H1 (cell line): Measurements from ENCODE around the gene MAPT. TPM values are rescaled to one million over a fixed set of nuclear protein-coding genes. Genes with fewer than 3 reads are reported as not detected.

Experiments used
- CTCF ChIA-PET: fragments of 300-600 bp; sonication (Branson Sonifier 250); formaldehyde crosslinking; loops from one replicate; lab custom pipeline; 2021; ENCODE audit not compliant: partially characterized antibody; lab: Charles Lee
- POLR2A ChIA-PET: fragments of 300-600 bp; sonication (Branson Sonifier 250); formaldehyde crosslinking; loops from one replicate; lab custom pipeline; 2021; ENCODE audit warnings: inconsistent platforms; ENCODE audit not compliant: partially characterized antibody; lab: Charles Lee
- DNase-seq, 2 experiments: peaks; one replicate each; pipeline versions ENCODE4 v3.0.0 to v3.0.0-alpha.2; 2010 to 2022; ENCODE audit warnings: low spot score in 2 of 2, low read depth in 1 of 2, mixed read lengths in 1 of 2
- FAIRE-seq: peaks from 2 replicates; lab custom pipeline; 2011; peaks lifted over from hg19 to GRCh38; lab: Jason Lieb, UNC
- H2AFZ ChIP-seq: 2 replicates; pipeline ENCODE4 v1.8.1; 2012; ENCODE audit warnings: low read length, inconsistent platforms
- H2AK5ac ChIP-seq: 2 replicates; pipeline ENCODE4 v1.6.1; 2013; ENCODE audit warnings: low read depth, low read length
- H2BK120ac ChIP-seq: replicated peaks from 2 replicates; pipeline ENCODE3; 2013; ENCODE audit warnings: low read depth, low read length, inconsistent platforms
- H2BK12ac ChIP-seq: 2 replicates; pipeline ENCODE4 v1.6.1; 2013; ENCODE audit warnings: low read depth, low read length
- H2BK15ac ChIP-seq: 2 replicates; pipeline ENCODE4 v1.6.1; 2013; ENCODE audit warnings: low read length
- H2BK20ac ChIP-seq: 2 replicates; pipeline ENCODE4 v1.6.1; 2013; ENCODE audit warnings: low read length
- H2BK5ac ChIP-seq: 2 replicates; pipeline ENCODE4 v1.6.1; 2013; ENCODE audit warnings: low read depth, low read length
- H3K14ac ChIP-seq: 2 replicates; pipeline ENCODE4 v1.6.1; 2013; ENCODE audit warnings: inconsistent platforms; ENCODE audit not compliant: insufficient read length
- H3K18ac ChIP-seq: 2 replicates; pipeline ENCODE4 v1.6.1; 2013; ENCODE audit warnings: low read length; ENCODE audit errors: extremely low read depth
- H3K23ac ChIP-seq: 2 replicates; pipeline ENCODE4 v1.6.1; 2013; ENCODE audit warnings: inconsistent platforms; ENCODE audit not compliant: insufficient read length
- H3K23me2 ChIP-seq: 2 replicates; pipeline ENCODE4 v1.6.1; 2013; ENCODE audit warnings: low read depth, low read length
- H3K27ac ChIP-seq: 2 replicates; pipeline ENCODE4 v1.6.1; 2011; ENCODE audit warnings: low read depth, low read length, inconsistent platforms
- H3K27me3 ChIP-seq, 4 experiments: replicated peaks in 1 of 4; 1 replicate in 1 of 4; 2 replicates in 3 of 4; pipeline versions ENCODE4 v1.6.1 to v1.8.1; 2011 to 2013; ENCODE audit warnings: low read length in 3 of 4, mild to moderate bottlenecking in 3 of 4, inconsistent platforms in 2 of 4, mixed read lengths in 2 of 4, moderate library complexity in 1 of 4; ENCODE audit not compliant: control insufficient read depth in 3 of 4, insufficient read depth in 3 of 4; ENCODE audit errors: extremely low read depth in 1 of 4
- H3K36me3 ChIP-seq, 4 experiments: 2 replicates each; pipeline versions ENCODE4 v1.6.1 to v1.8.1; 2011 to 2013; ENCODE audit warnings: mild to moderate bottlenecking in 4 of 4, low read length in 3 of 4, moderate library complexity in 2 of 4, control low read depth in 1 of 4, inconsistent platforms in 1 of 4; ENCODE audit not compliant: insufficient read depth in 4 of 4, control insufficient read depth in 2 of 4
- H3K4ac ChIP-seq: replicated peaks from 2 replicates; pipeline ENCODE3; 2013; ENCODE audit warnings: low read length, low read depth, mixed read lengths, inconsistent platforms; ENCODE audit not compliant: insufficient read length
- H3K4me1 ChIP-seq, 4 experiments: replicated peaks in 1 of 4; 1 replicate in 1 of 4; 2 replicates in 3 of 4; pipeline versions ENCODE4 v1.6.1 to v1.8.1; 2011 to 2013; ENCODE audit warnings: low read length in 3 of 4, inconsistent platforms in 2 of 4, mixed read lengths in 1 of 4; ENCODE audit not compliant: insufficient read depth in 4 of 4, control insufficient read depth in 3 of 4
- H3K4me2 ChIP-seq, 2 experiments: 2 replicates each; pipeline versions ENCODE4 v1.6.1 to v1.8.1; 2011 to 2013; ENCODE audit warnings: low read depth in 2 of 2, low read length in 2 of 2, control low read depth in 1 of 2, inconsistent platforms in 1 of 2, mild to moderate bottlenecking in 1 of 2; ENCODE audit not compliant: insufficient read depth in 1 of 2
- H3K4me3 ChIP-seq, 4 experiments: fragments of 200-600, 300-600 bp in 1 of 4; sonication (generic), shearing (Covaris generic), sonication (Bioruptor Twin) in 1 of 4; 2 replicates each; pipeline versions ENCODE4 v1.5.1 to v1.8.1; 2011 to 2016; ENCODE audit warnings: low read length in 4 of 4, low read depth in 3 of 4, control low read depth in 2 of 4, inconsistent platforms in 2 of 4, mild to moderate bottlenecking in 2 of 4, mixed read lengths in 1 of 4, moderate library complexity in 1 of 4; ENCODE audit not compliant: insufficient read depth in 2 of 4; ENCODE audit errors: extremely low read depth in 1 of 4
- H3K56ac ChIP-seq: replicated peaks from 2 replicates; pipeline ENCODE3; 2013; ENCODE audit warnings: low read depth, mild to moderate bottlenecking, mixed read lengths, low read length, inconsistent platforms; ENCODE audit not compliant: insufficient read length
- H3K79me1 ChIP-seq: 2 replicates; pipeline ENCODE4 v1.6.1; 2013; ENCODE audit warnings: low read depth, low read length, control low read depth
- H3K79me2 ChIP-seq, 2 experiments: 2 replicates each; pipeline versions ENCODE4 v1.6.1 to v1.8.1; 2012 to 2013; ENCODE audit warnings: low read length in 2 of 2, mild to moderate bottlenecking in 2 of 2, inconsistent platforms in 1 of 2; ENCODE audit not compliant: insufficient read depth in 2 of 2, control insufficient read depth in 1 of 2
- H3K9ac ChIP-seq, 4 experiments: replicated peaks in 1 of 4; 1 replicate in 1 of 4; 2 replicates in 3 of 4; pipeline versions ENCODE4 v1.6.1 to v1.8.1; 2011 to 2013; ENCODE audit warnings: low read depth in 3 of 4, low read length in 3 of 4, control low read depth in 2 of 4, mild to moderate bottlenecking in 2 of 4, moderate library complexity in 2 of 4, inconsistent platforms in 1 of 4; ENCODE audit errors: extremely low read depth in 1 of 4
- H3K9me3 ChIP-seq, 2 experiments: 2 replicates each; pipeline versions ENCODE4 v1.6.1 to v1.8.1; 2012 to 2013; ENCODE audit warnings: mild to moderate bottlenecking in 2 of 2, moderate library complexity in 2 of 2, control low read depth in 1 of 2, inconsistent platforms in 1 of 2, low read depth in 1 of 2, low read length in 1 of 2, mixed read lengths in 1 of 2; ENCODE audit not compliant: insufficient read depth in 2 of 2
- H4K20me1 ChIP-seq, 2 experiments: replicated peaks in 1 of 2; 2 replicates each; pipeline versions ENCODE3 to v1.8.1; 2011 to 2013; ENCODE audit warnings: inconsistent platforms in 2 of 2, low read length in 2 of 2, mild to moderate bottlenecking in 1 of 2; ENCODE audit not compliant: insufficient read depth in 2 of 2, control insufficient read depth in 1 of 2
- H4K5ac ChIP-seq: 2 replicates; pipeline ENCODE4 v1.6.1; 2013; ENCODE audit warnings: low read length, low read depth, mixed read lengths, inconsistent platforms; ENCODE audit not compliant: insufficient read length
- H4K8ac ChIP-seq: 2 replicates; pipeline ENCODE4 v1.8.0; 2013; ENCODE audit warnings: mild to moderate bottlenecking, moderate library complexity, low read length, inconsistent platforms; ENCODE audit not compliant: insufficient read depth; ENCODE audit errors: extremely low read depth
- H4K91ac ChIP-seq: replicated peaks from 2 replicates; pipeline ENCODE3; 2013; ENCODE audit warnings: low read length, mixed read lengths, inconsistent platforms; ENCODE audit not compliant: insufficient read length
- BCL11A ChIP-seq, 2 experiments: IDR thresholded peaks; one replicate each; pipeline ENCODE4 v1.6.1; 2011; ENCODE audit warnings: low read depth in 2 of 2, low read length in 2 of 2, mild to moderate bottlenecking in 2 of 2
- CBX5 ChIP-seq: fragments of 300-800, 300-1000 bp; sonication (generic); IDR thresholded peaks from 2 replicates; pipeline ENCODE4 v1.7.1; 2016; ENCODE audit warnings: antibody characterized with exemption, low read length, low read depth
- EP300 ChIP-seq, 2 experiments: IDR thresholded peaks; 1 replicate in 1 of 2; 2 replicates in 1 of 2; pipeline ENCODE4 v1.6.1; 2011 to 2012; ENCODE audit warnings: low read depth in 2 of 2, low read length in 2 of 2, mild to moderate bottlenecking in 2 of 2, borderline replicate concordance in 1 of 2, inconsistent platforms in 1 of 2, moderate library complexity in 1 of 2
- JUN ChIP-seq: IDR thresholded peaks from 2 replicates; pipeline ENCODE4 v1.6.1; 2011; ENCODE audit warnings: low read depth, mild to moderate bottlenecking, improper control_type of control experiment, low read length
- KDM5A ChIP-seq: fragments of 200-600 bp; IDR thresholded peaks from 2 replicates; pipeline ENCODE4 v1.7.1; 2012; ENCODE audit warnings: mild to moderate bottlenecking, low read length, inconsistent platforms, mixed read lengths
- MAFK ChIP-seq: IDR thresholded peaks from 2 replicates; pipeline ENCODE4 v1.6.1; 2012; ENCODE audit warnings: low read depth, mild to moderate bottlenecking, improper control_type of control experiment, low read length
- POU5F1 ChIP-seq: IDR thresholded peaks from 2 replicates; pipeline ENCODE4 v1.6.1; 2011; ENCODE audit warnings: low read depth, mild to moderate bottlenecking, low read length, moderate library complexity
- RXRA ChIP-seq: IDR thresholded peaks from 2 replicates; pipeline ENCODE4 v1.6.1; 2011; ENCODE audit warnings: low read depth, mild to moderate bottlenecking, low read length, moderate library complexity; ENCODE audit not compliant: insufficient read depth
- SP1 ChIP-seq: IDR thresholded peaks from 2 replicates; pipeline ENCODE4 v1.6.1; 2011; ENCODE audit warnings: low read depth, low read length
- TCF12 ChIP-seq: IDR thresholded peaks from 2 replicates; pipeline ENCODE4 v1.6.1; 2011; ENCODE audit warnings: low read depth, mild to moderate bottlenecking, low read length
- WGBS, 2 experiments: shearing (Covaris generic) in 1 of 2; methylation state at CpG; one replicate each; pipeline versions ENCODE4 v1.1.6 to v1.1.7; 2013 to 2015; ENCODE audit warnings: low lambda C conversion rate in 2 of 2, mixed read lengths in 2 of 2, inconsistent platforms in 1 of 2, low coverage in 1 of 2, missing lambda C conversion rate in 1 of 2; ENCODE audit not compliant: insufficient replicate concordance in 2 of 2, insufficient coverage in 1 of 2, insufficient read length in 1 of 2; ENCODE audit errors: extremely low coverage in 1 of 2, missing lambda C conversion rate in 1 of 2; 5-methylcytosine and 5-hydroxymethylcytosine counted together
- polyA plus RNA-seq, 7 experiments: library from polyadenylated mRNA; depleted of rRNA in 3 of 7; stranded (reverse) in 5 of 7; unstranded in 2 of 7; fragments of >200 nt in 5 of 7; fragments of 200-250 nt in 2 of 7; gene quantifications; 1 replicate in 5 of 7; 2 replicates in 1 of 7; 4 replicates in 1 of 7; pipeline versions ENCODE4 v1.2.1 to v1.2.3, GENCODE V29; 2011 to 2013; ENCODE audit warnings: missing spikeins in 2 of 7, mixed read lengths in 2 of 7
- total RNA-seq: library from RNA; stranded (reverse); fragmentation: NEBNext Ultra II Directional; extraction: Animal tissue kit (Norgen Biotek cat#: 25700); gene quantifications from 2 replicates; pipeline ENCODE4 v1.2.1, GENCODE V29; 2021

The MAPT gene
- total and polyA plus RNA-seq, 2 of the 8 experiments (the other 6 are each of a cell fraction or from before 2014, with no cell fraction given) = 0.54 to 1.7 TPM

DNA sequence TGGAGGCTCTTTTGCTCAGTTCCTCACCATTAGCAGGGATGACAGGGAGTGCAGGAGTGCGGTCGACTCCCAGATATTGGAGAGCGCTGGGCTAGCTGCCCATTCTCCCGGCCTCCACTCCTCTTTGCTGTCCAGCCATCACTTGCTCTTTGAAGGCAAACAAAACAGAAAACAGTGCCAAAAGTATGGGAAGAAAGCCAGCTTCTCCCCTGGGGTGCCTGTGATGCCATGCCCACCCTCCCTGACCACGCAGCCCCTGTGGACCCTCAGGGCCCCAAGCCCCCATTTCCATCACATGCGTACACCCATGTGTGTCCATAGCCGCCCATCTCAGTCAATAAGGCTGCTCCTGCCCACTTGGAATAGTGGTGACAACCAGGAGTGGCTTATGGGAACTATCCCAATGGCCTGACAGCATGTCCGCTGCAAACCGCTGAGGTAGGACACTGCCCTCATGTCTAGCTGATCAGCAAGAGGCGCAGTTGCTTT lies 30.0 kb downstream of the MAPT start:
- Histone ChIP-seq H2AFZ (no peak overlapping the region), H3K9me3 (peaks cover 16 to 17% of the 10 kb centered on the region in 2 experiments), H3K4me1 (no peaks in the 10 kb centered on the region), H2BK20ac (no peak overlapping the region), H4K20me1 (no peaks in the 10 kb centered on the region), H3K18ac (no peak overlapping the region), H2AK5ac (no peak overlapping the region), H3K14ac (no peak overlapping the region), H3K79me2 (no peaks in the 10 kb centered on the region), H4K8ac (no peak overlapping the region), H3K27ac (no peak overlapping the region), H3K4me2 (no peak overlapping the region), H2BK12ac (no peak overlapping the region), H3K4ac (no peak overlapping the region), H4K91ac (no peak overlapping the region), H3K9ac (no peak overlapping the region), H3K4me3 (no peak overlapping the region), H2BK120ac (no peak overlapping the region), H3K36me3 (no peaks in the 10 kb centered on the region; a peak in 1 of 8 replicates), H3K27me3 (no peaks in the 10 kb centered on the region), H3K23me2 (no peaks in the 10 kb centered on the region), H2BK15ac (no peak overlapping the region), H4K5ac (no peak overlapping the region), H3K23ac (no peak overlapping the region), H3K79me1 (no peaks in the 10 kb centered on the region), H2BK5ac (no peak overlapping the region), H3K56ac (no peak overlapping the region)
- FAIRE-seq = no peak
- ChIA-PET POLR2A (no interaction called here), CTCF (interaction anchor here (0.9 to 1.4 kb wide), 4 partner anchors 14 to 47 kb away, joined by 3 to 5 read pairs (median 4); no protein-coding TSS in a partner anchor)
- TF ChIP-seq JUN = no peak
- no peak for TF ChIP-seq TCF12
- TF ChIP-seq KDM5A = no peak
- TF ChIP-seq EP300 (IDR thresholded peaks at IDR 0.05; ENCODE audit: borderline replicate concordance in 1 of 2, low read depth in 2 of 2, low read length in 2 of 2) = no peak
- TF ChIP-seq CBX5 = no peak
- no peak for TF ChIP-seq POU5F1
- no peak for TF ChIP-seq MAFK
- no peak for TF ChIP-seq BCL11A (IDR thresholded peaks at IDR 0.05; ENCODE audit: low read depth in 2 of 2, low read length in 2 of 2)
- no peak for TF ChIP-seq SP1
- no peak for TF ChIP-seq RXRA
- no peak for DNase-seq
- WGBS, 2 experiments = 95% methylated on average over 10 of the region's 10 CpGs; no CpG with 5 or more reads in 1 of the 2 experiments
